ENCODE data around the gene AQP12B. TPM values are rescaled to one million over a fixed set of nuclear protein-coding genes. Genes with fewer than 3 reads are reported as not detected.

The AQP12B gene
- total and polyA plus RNA-seq, 2 of the 13 experiments (the other 11 are each of a cell fraction or from before 2014, with no cell fraction given), result not detected

- BruUV-seq (replicated peaks), result no TSS peak
- Histone ChIP-seq H3K4me2 (ENCODE audit: low read depth, low read length) (no peak overlapping the region), H3K79me2 (ENCODE audit: insufficient read depth, low read length) (no peaks in the 10 kb centered on the region), H3K9me3 (ENCODE audit: low read length) (peaks cover 34% of the 10 kb centered on the region), H3K27me3 (ENCODE audit: control insufficient read depth in 1 of 2, insufficient read depth in 2 of 2, low read length in 2 of 2) (peaks cover 12 to 30% of the 10 kb centered on the region in 2 experiments), H3K4me3 (replicated peaks in 1 of 3; ENCODE audit: insufficient read depth in 1 of 3, low read depth in 2 of 3, low read length in 3 of 3) (no peak overlapping the region), H3K9ac (ENCODE audit: insufficient read depth, low read depth, low read length) (no peak overlapping the region), H3K36me3 (replicated peaks in 1 of 2; ENCODE audit: control insufficient read depth in 1 of 2, insufficient read depth in 2 of 2, low read length in 2 of 2) (no peaks in the 10 kb centered on the region), H3K4me1 (ENCODE audit: insufficient read depth, low read length) (no peaks in the 10 kb centered on the region), H3K27ac (ENCODE audit: extremely low read length, insufficient read depth, low read length) (no peak overlapping the region), H4K20me1 (ENCODE audit: insufficient read depth, low read length) (no peaks in the 10 kb centered on the region), H2AFZ (ENCODE audit: low read length) (no peak overlapping the region)
- in situ Hi-C loops (cut with HindIII; ENCODE audit: extremely low pct_ligation_motif_present, low pct_unique_long_range_greater_than_20kb), result no loop called here
- POLR2A ChIA-PET, result no interaction called here
- intact Hi-C loops (cut with micrococcal nuclease; ENCODE audit: unreplicated experiment), result no loop called here
- DNase-seq (ENCODE audit: low spot score) (no peak), FAIRE-seq (no peak), ATAC-seq (no peak)
- CTCF ChIA-PET (ENCODE audit: low intra/inter-chr PET ratio, low total read pairs), result no interaction called here
- TF ChIP-seq PCBP2 (optimal IDR thresholded peaks at IDR 0.05; ENCODE audit: low read depth, low read length, poor library complexity, severe bottlenecking) (no peak), RFX3 (CRISPR knock-in tag; IDR thresholded peaks at IDR 0.05) (no peak), NFE2 (CRISPR knock-in tag; IDR thresholded peaks at IDR 0.05) (no peak), REPIN1 (CRISPR knock-in tag; IDR thresholded peaks at IDR 0.05; ENCODE audit: borderline replicate concordance, low read depth) (no peak)
- TF ChIP-seq, protein P1, sequence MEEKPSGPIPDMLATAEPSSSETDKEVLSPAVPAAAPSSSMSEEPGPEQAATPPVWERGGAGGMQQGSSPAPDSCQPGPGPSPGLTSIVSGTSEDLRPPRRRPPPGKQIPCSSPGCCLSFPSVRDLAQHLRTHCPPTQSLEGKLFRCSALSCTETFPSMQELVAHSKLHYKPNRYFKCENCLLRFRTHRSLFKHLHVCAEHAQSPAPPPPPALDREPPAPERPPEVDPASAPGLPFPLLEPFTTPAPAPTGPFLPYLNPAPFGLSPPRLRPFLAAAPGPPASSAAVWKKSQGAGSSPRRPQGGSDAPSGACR (CRISPR knock-in tag; IDR thresholded peaks at IDR 0.05), result no peak
- TF ChIP-seq, protein P2, sequence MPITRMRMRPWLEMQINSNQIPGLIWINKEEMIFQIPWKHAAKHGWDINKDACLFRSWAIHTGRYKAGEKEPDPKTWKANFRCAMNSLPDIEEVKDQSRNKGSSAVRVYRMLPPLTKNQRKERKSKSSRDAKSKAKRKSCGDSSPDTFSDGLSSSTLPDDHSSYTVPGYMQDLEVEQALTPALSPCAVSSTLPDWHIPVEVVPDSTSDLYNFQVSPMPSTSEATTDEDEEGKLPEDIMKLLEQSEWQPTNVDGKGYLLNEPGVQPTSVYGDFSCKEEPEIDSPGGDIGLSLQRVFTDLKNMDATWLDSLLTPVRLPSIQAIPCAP (CRISPR knock-in tag; IDR thresholded peaks at IDR 0.05; ENCODE audit: low read depth), result no peak
- TF ChIP-seq, protein P3, sequence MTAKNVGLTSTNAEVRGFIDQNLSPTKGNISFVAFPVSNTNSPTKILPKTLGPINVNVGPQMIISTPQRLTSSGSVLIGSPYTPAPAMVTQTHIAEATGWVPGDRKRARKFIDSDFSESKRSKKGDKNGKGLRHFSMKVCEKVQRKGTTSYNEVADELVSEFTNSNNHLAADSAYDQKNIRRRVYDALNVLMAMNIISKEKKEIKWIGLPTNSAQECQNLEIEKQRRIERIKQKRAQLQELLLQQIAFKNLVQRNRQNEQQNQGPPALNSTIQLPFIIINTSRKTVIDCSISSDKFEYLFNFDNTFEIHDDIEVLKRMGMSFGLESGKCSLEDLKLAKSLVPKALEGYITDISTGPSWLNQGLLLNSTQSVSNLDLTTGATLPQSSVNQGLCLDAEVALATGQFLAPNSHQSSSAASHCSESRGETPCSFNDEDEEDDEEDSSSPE (CRISPR knock-in tag; IDR thresholded peaks at IDR 0.05), result no peak
- WGBS (ENCODE audit: low lambda C conversion rate), result 16% methylated on average over 10 of the region's 11 CpGs
Measured at GRCh38 chr2:240636563-240637115, 46.0 kb downstream of the AQP12B start.

Measured in HepG2 (cell line).